GM12878 (cell line): ENCODE results near the gene CFAP157. TPM values are rescaled to one million over a fixed set of nuclear protein-coding genes. Genes with fewer than 3 reads are reported as not detected.
A peak's percentile ranks its signal among the peaks of the same experiment; 100 is the strongest.
"Not testable (repeated sequence)": the region's sequence is repeated elsewhere in the genome, so short reads cannot be mapped to it uniquely, and the experiment has no call there.

ENCODE experiments used
- ATAC-seq: fragments of 200-7000 bp; cut with Tn5 transposase; 3 replicates; pipeline ENCODE4 v1.9.1; 2020; ENCODE audit warnings: mild to moderate bottlenecking, moderate library complexity
- BruUV-seq: library from RNA; stranded (reverse); fragments of 400-500 nt; replicated peaks from 2 replicates; lab custom pipeline; 2021; lab: Mats Ljungman, UMichigan
- CTCF ChIA-PET: fragments of 300-600 bp; sonication (Branson Sonifier 250); formaldehyde crosslinking; extraction: SDS; loops from one replicate; lab custom pipeline; 2021; ENCODE audit warnings: inconsistent platforms; lab: Yijun Ruan, JAX
- POLR2A ChIA-PET: fragments of 350-600 bp; formaldehyde crosslinking; extraction: SDS; loops from one replicate; lab custom pipeline; 2021; ENCODE audit warnings: inconsistent platforms; lab: Charles Lee
- RAD21 ChIA-PET: fragments of 300-600 bp; sonication (Branson Sonifier 250); formaldehyde crosslinking; loops from one replicate; lab custom pipeline; 2023; ENCODE audit warnings: antibody characterized with exemption; ENCODE audit not compliant: unreplicated experiment; lab: Charles Lee
- SMC1A ChIA-PET: fragments of 300-600 bp; sonication (Branson Sonifier 250); formaldehyde crosslinking; loops from one replicate; lab custom pipeline; 2023; ENCODE audit not compliant: unreplicated experiment, uncharacterized antibody; lab: Charles Lee
- DNase-seq: peaks from one replicate; pipeline ENCODE4 v3.0.0-alpha.2; 2011; ENCODE audit warnings: low read depth, low spot score
- FAIRE-seq: peaks from 3 replicates; lab custom pipeline; 2011; peaks lifted over from hg19 to GRCh38; lab: Jason Lieb, UNC
- H2AFZ ChIP-seq: 2 replicates; pipeline ENCODE4 v1.6.0; 2011; ENCODE audit warnings: low read depth, low read length, control low read depth; ENCODE audit not compliant: control insufficient read depth
- H3K27ac ChIP-seq: 2 replicates; pipeline ENCODE4 v1.5.1; 2011; ENCODE audit warnings: control low read depth; ENCODE audit not compliant: control insufficient read depth, insufficient read depth
- H3K27me3 ChIP-seq, 2 experiments: replicated peaks in 1 of 2; 2 replicates each; pipeline versions ENCODE4 v1.6.0 to v1.6.1; 2011; ENCODE audit warnings: low read length in 1 of 2; ENCODE audit not compliant: control insufficient read depth in 2 of 2, insufficient read depth in 2 of 2
- H3K36me3 ChIP-seq, 2 experiments: 2 replicates each; pipeline ENCODE4 v1.5.1; 2011; ENCODE audit warnings: low read length in 1 of 2; ENCODE audit not compliant: control insufficient read depth in 2 of 2, insufficient read depth in 2 of 2
- H3K4me1 ChIP-seq: 2 replicates; pipeline ENCODE4 v1.6.1; 2011; ENCODE audit warnings: mild to moderate bottlenecking, low read length, moderate library complexity, mixed read lengths; ENCODE audit not compliant: control insufficient read depth, insufficient read depth
- H3K4me2 ChIP-seq: 2 replicates; pipeline ENCODE4 v1.6.0; 2011; ENCODE audit warnings: control low read depth; ENCODE audit not compliant: control insufficient read depth, insufficient read depth
- H3K4me3 ChIP-seq: fragments of 200-600 bp; sonication (generic); 2 replicates; pipeline ENCODE4 v1.5.1; 2016
- H3K79me2 ChIP-seq: 2 replicates; pipeline ENCODE4 v1.6.0; 2011; ENCODE audit warnings: low read length; ENCODE audit not compliant: control insufficient read depth, insufficient read depth
- H3K9ac ChIP-seq: 2 replicates; pipeline ENCODE4 v1.8.0; 2011; ENCODE audit warnings: low read length, control low read depth, mixed read lengths; ENCODE audit not compliant: control insufficient read depth, insufficient read depth
- H3K9me3 ChIP-seq: replicated peaks from 3 replicates; pipeline ENCODE4 v1.5.1; 2011; ENCODE audit warnings: mild to moderate bottlenecking, low read length; ENCODE audit not compliant: control insufficient read depth, insufficient read depth
- H4K20me1 ChIP-seq: 2 replicates; pipeline ENCODE4 v1.6.0; 2011; ENCODE audit not compliant: control insufficient read depth, insufficient read depth
- CBX5 ChIP-seq: sonication (generic); IDR thresholded peaks from 2 replicates; pipeline ENCODE4 v1.6.1; 2016; ENCODE audit warnings: low read depth, moderate library complexity, mild to moderate bottlenecking, inconsistent platforms
- FOXM1 ChIP-seq: IDR thresholded peaks from 2 replicates; pipeline ENCODE4 v1.6.1; 2012; ENCODE audit warnings: low read depth, mild to moderate bottlenecking, inconsistent platforms, low read length, moderate library complexity
- IRF3 ChIP-seq: fragments of 450-650 bp; IDR thresholded peaks from 2 replicates; pipeline ENCODE4 v1.6.1; 2014; ENCODE audit warnings: mild to moderate bottlenecking
- JUNB ChIP-seq: IDR thresholded peaks from 2 replicates; pipeline ENCODE4 v1.6.1; 2016; ENCODE audit warnings: antibody characterized with exemption, mild to moderate bottlenecking
- JUND ChIP-seq: IDR thresholded peaks from 2 replicates; pipeline ENCODE4 v1.6.1; 2012; ENCODE audit warnings: low read depth, mild to moderate bottlenecking, low read length, improper control_type of control experiment, moderate library complexity
- MTA2 ChIP-seq: fragments of 450-650 bp; IDR thresholded peaks from 2 replicates; pipeline ENCODE4 v1.6.1; 2016; ENCODE audit warnings: low read depth, mild to moderate bottlenecking, moderate library complexity
- NR2F1 ChIP-seq: fragments of 450-650 bp; conservative IDR thresholded peaks from 2 replicates; pipeline ENCODE4 v1.6.1; 2017; ENCODE audit warnings: mild to moderate bottlenecking
- PAX5 ChIP-seq: IDR thresholded peaks from 2 replicates; pipeline ENCODE4 v1.6.1; 2011; ENCODE audit warnings: low read depth, low read length, borderline replicate concordance
- RCOR1 ChIP-seq: conservative IDR thresholded peaks from 2 replicates; pipeline ENCODE4 v1.6.1; 2012; ENCODE audit warnings: low read depth, low read length, improper control_type of control experiment
- SP1 ChIP-seq: IDR thresholded peaks from one replicate; pipeline ENCODE4 v1.6.1; 2011; ENCODE audit warnings: low read depth, low read length
- SREBF1 ChIP-seq: IDR thresholded peaks from 2 replicates; pipeline ENCODE4 v1.6.1; 2012; ENCODE audit warnings: mild to moderate bottlenecking, low read length
- TCF7 ChIP-seq: IDR thresholded peaks from 2 replicates; pipeline ENCODE4 v1.6.1; 2014; ENCODE audit warnings: antibody characterized with exemption, borderline replicate concordance
- USF2 ChIP-seq: IDR thresholded peaks from 2 replicates; pipeline ENCODE4 v1.6.1; 2011; ENCODE audit warnings: low read depth, low read length, improper control_type of control experiment, borderline replicate concordance
- WRNIP1 ChIP-seq: IDR thresholded peaks from 2 replicates; pipeline ENCODE4 v1.6.1; 2011; ENCODE audit warnings: low read depth, low read length, improper control_type of control experiment, borderline replicate concordance
- WGBS: methylation state at CpG from one replicate; pipeline ENCODE4 v1.1.6; 2016; ENCODE audit warnings: low lambda C conversion rate; ENCODE audit not compliant: insufficient replicate concordance, insufficient coverage; ENCODE audit errors: missing lambda C conversion rate; 5-methylcytosine and 5-hydroxymethylcytosine counted together
- in situ Hi-C: fragments of 300-500 bp; cut with MboI; formaldehyde crosslinking; loops from 9 replicates; pipeline ENCODE4 v1.14.3; 2018; ENCODE audit warnings: mixed read lengths
- intact Hi-C: fragments of 100-400 bp; cut with micrococcal nuclease; formaldehyde crosslinking; loops from one replicate; pipeline ENCODE4 v1.14.2; 2022; ENCODE audit not compliant: unreplicated experiment
- polyA plus RNA-seq, 11 experiments: library from polyadenylated mRNA; depleted of rRNA in 4 of 11; unstranded in 6 of 11; stranded (reverse) in 5 of 11; fragments of >200 nt; fragmentation: Nextera tagmentation in 4 of 11; fragmentation: Illumina TruSeq in 1 of 11; extraction: Ambion mirVana in 4 of 11; extraction: Trizol in 1 of 11; gene quantifications; 1 replicate in 1 of 11; 2 replicates in 10 of 11; pipeline versions ENCODE4 v1.2.1 to v1.2.3, GENCODE V29; 2011 to 2016; ENCODE audit warnings: inconsistent platforms in 2 of 11, missing spikeins in 2 of 11, low read depth in 1 of 11
- total RNA-seq, 4 experiments: library from RNA; depleted of rRNA in 3 of 4; stranded (reverse); fragments of >200 nt in 3 of 4; fragmentation: Illumina TruSeq in 1 of 4; extraction: Trizol in 1 of 4; gene quantifications; 2 replicates each; pipeline versions ENCODE4 v1.2.1 to v1.2.3, GENCODE V29; 2013 to 2021

Gene CFAP157
- total and polyA plus RNA-seq, 10 of the 15 experiments (the other 5 are each of a cell fraction or from before 2014, with no cell fraction given): 0.08 to 0.72 TPM; not detected in 8

- H3K27ac ChIP-seq, ATAC-seq, H4K20me1 ChIP-seq, H3K9ac ChIP-seq, H2AFZ ChIP-seq, H3K4me2 ChIP-seq, H3K27me3 ChIP-seq, H3K79me2 ChIP-seq, H3K4me1 ChIP-seq, DNase-seq, in situ Hi-C loops, H3K9me3 ChIP-seq, intact Hi-C loops, FAIRE-seq, BruUV-seq, H3K4me3 ChIP-seq: not testable (repeated sequence)
- peaks cover 0 to 10% of the 10 kb centered on the region in 2 experiments for H3K36me3 ChIP-seq
- TF ChIP-seq NR2F1: 0 out of 2 replicates have a peak, but pooled peaks have one; percentile 13
- ChIA-PET RAD21 (interaction anchor here (0.9 kb wide), 1 partner anchor 113 kb away, joined by 3 read pairs; no protein-coding TSS in a partner anchor), POLR2A (interaction anchor here (0.6 to 1.2 kb wide), 2 partner anchors 14 to 361 kb away, joined by 6 to 9 read pairs; no protein-coding TSS in a partner anchor), CTCF (interaction anchor here (1.0 to 2.0 kb wide), 2 partner anchors 14 to 22 kb away, joined by 3 to 9 read pairs; partner anchors contain the start of gene TOR2A), SMC1A (interaction anchor here (1.1 to 1.9 kb wide), 3 partner anchors 11 to 13 kb away, joined by 3 to 6 read pairs (median 5); no protein-coding TSS in a partner anchor)
- 100% methylated on average over 11 of the region's 11 CpGs for WGBS
Measured at GRCh38 chr9:127756776-127757175, 50.0 kb downstream of the CFAP157 start.

- no peaks in the 10 kb centered on the region for H3K27me3 ChIP-seq
- ChIA-PET POLR2A (interaction anchor here (1.1 kb wide), 1 partner anchor 71 kb away, joined by 6 read pairs; no protein-coding TSS in a partner anchor), RAD21 (interaction anchor here (0.7 kb wide), 1 partner anchor 10 kb away, joined by 3 read pairs; no protein-coding TSS in a partner anchor), SMC1A (interaction anchor here (0.6 kb wide), 2 partner anchors 431 to 510 kb away, joined by 3 read pairs; no protein-coding TSS in a partner anchor), CTCF (interaction anchor here (1.0 to 2.0 kb wide), 3 partner anchors 12 to 163 kb away, joined by 3 to 7 read pairs (median 3); no protein-coding TSS in a partner anchor)
- no peak for ATAC-seq
- no TSS peak for BruUV-seq
- no peak for FAIRE-seq
- no peaks in the 10 kb centered on the region for H4K20me1 ChIP-seq
- H3K79me2 ChIP-seq: no peaks in the 10 kb centered on the region
- no peak overlapping the region for H3K9ac ChIP-seq
- intact Hi-C loops: no loop called here
- no peak overlapping the region for H3K4me2 ChIP-seq
- in situ Hi-C loops: no loop called here
- TF ChIP-seq SREBF1 (no peak), RCOR1 (no peak), TCF7 (no peak), CBX5 (no peak), PAX5 (no peak), IRF3 (no peak), JUNB (no peak), SP1 (no peak), JUND (no peak), FOXM1 (no peak), MTA2 (no peak), USF2 (no peak), WRNIP1 (no peak)
- H3K4me3 ChIP-seq: no peak overlapping the region
- no peak overlapping the region for H3K27ac ChIP-seq
- peaks cover 0 to 10% of the 10 kb centered on the region in 2 experiments for H3K36me3 ChIP-seq
- H3K4me1 ChIP-seq: no peaks in the 10 kb centered on the region
- 88% methylated on average over 5 of the region's 5 CpGs for WGBS
- DNase-seq: no peak
- H3K9me3 ChIP-seq: no peaks in the 10 kb centered on the region
- H2AFZ ChIP-seq: no peak overlapping the region
Measured at GRCh38 chr9:127758843-127759242, 52.1 kb downstream of the CFAP157 start.
